H7 (cell line): Measurements from ENCODE around the gene MDM1. TPM values are rescaled to one million over a fixed set of nuclear protein-coding genes. Genes with fewer than 3 reads are reported as not detected.

Experiments
- DNase-seq: peaks from one replicate; pipeline ENCODE4 v3.0.0; 2012
- H3K27me3 ChIP-seq: 2 replicates; pipeline ENCODE4 v1.6.0; 2011; ENCODE audit warnings: mild to moderate bottlenecking, low read length; ENCODE audit not compliant: control insufficient read depth, insufficient read depth
- H3K36me3 ChIP-seq: replicated peaks from 2 replicates; pipeline ENCODE4 v1.5.1; 2011; ENCODE audit warnings: low read length; ENCODE audit not compliant: control insufficient read depth, insufficient read depth
- H3K4me3 ChIP-seq: 2 replicates; pipeline ENCODE4 v1.5.1; 2011; ENCODE audit warnings: low read depth, mild to moderate bottlenecking, control low read depth, low read length, moderate library complexity; ENCODE audit not compliant: insufficient read depth
- total RNA-seq: library from RNA; depleted of rRNA; stranded (reverse); fragments of >200 nt; shearing (Covaris generic); gene quantifications from 2 replicates; pipeline ENCODE4 v1.2.3, GENCODE V29; 2014; rRNA removed

Gene MDM1
- total RNA-seq, 1 experiment from 2014 or later = 7.6 TPM

GRCh38 chr12:68261896-68262295 is 70.3 kb downstream of the MDM1 start:
- no peaks in the 10 kb centered on the region for H3K36me3 ChIP-seq
- no peaks in the 10 kb centered on the region for H3K27me3 ChIP-seq

GRCh38 chr12:68260153-68260552 is 72.0 kb downstream of the MDM1 start:
- DNase-seq = no peak
- no peak overlapping the region for H3K4me3 ChIP-seq
- no peaks in the 10 kb centered on the region for H3K27me3 ChIP-seq
- H3K36me3 ChIP-seq = no peaks in the 10 kb centered on the region

More at GRCh38 chr12:68261896-68262295, 70.3 kb downstream of the MDM1 start:
- DNase-seq = no peak
- H3K4me3 ChIP-seq = no peak overlapping the region

- Histone ChIP-seq H3K4me3 (no peak overlapping the region), H3K27me3 (no peaks in the 10 kb centered on the region)
- no peak for DNase-seq
Measured at GRCh38 chr12:68259318-68259940, 72.7 kb downstream of the MDM1 start.

GRCh38 chr12:68253504-68253903 is 78.7 kb downstream of the MDM1 start, which contains the start of gene IL22:
Gene IL22, minus strand, starts transcription at chr12:68253604. Its CDS starts 156 bp downstream, at chr12:68253448.
- no peaks in the 10 kb centered on the region for H3K36me3 ChIP-seq
- no peak for DNase-seq

More at GRCh38 chr12:68259318-68259940, 72.7 kb downstream of the MDM1 start:
- H3K36me3 ChIP-seq = no peaks in the 10 kb centered on the region

GRCh38 chr12:68252077-68252476 is 80.1 kb downstream of the MDM1 start:
- Histone ChIP-seq H3K4me3 (no peak overlapping the region), H3K27me3 (no peaks in the 10 kb centered on the region), H3K36me3 (no peaks in the 10 kb centered on the region)
- DNase-seq = no peak

More at GRCh38 chr12:68253504-68253903, 78.7 kb downstream of the MDM1 start, which contains the start of gene IL22:
- Histone ChIP-seq H3K27me3 (no peaks in the 10 kb centered on the region), H3K4me3 (no peak within 1 kb of the TSS)

- no peaks in the 10 kb centered on the region for H3K27me3 ChIP-seq
- H3K4me3 ChIP-seq = no peak overlapping the region
- no peak for DNase-seq
- no peaks in the 10 kb centered on the region for H3K36me3 ChIP-seq
Measured at GRCh38 chr12:68250454-68250853, 81.7 kb downstream of the MDM1 start.

- no peaks in the 10 kb centered on the region for H3K27me3 ChIP-seq
- no peaks in the 10 kb centered on the region for H3K36me3 ChIP-seq
- H3K4me3 ChIP-seq = no peak overlapping the region
- DNase-seq = no peak
Measured at GRCh38 chr12:68247785-68248184, 84.4 kb downstream of the MDM1 start.

- Histone ChIP-seq H3K4me3 (no peak overlapping the region), H3K27me3 (no peaks in the 10 kb centered on the region), H3K36me3 (no peaks in the 10 kb centered on the region)
- DNase-seq = no peak
Measured at GRCh38 chr12:68246350-68246749, 85.8 kb downstream of the MDM1 start.

GRCh38 chr12:68245180-68246021 is 86.8 kb downstream of the MDM1 start:
- Histone ChIP-seq H3K27me3 (no peaks in the 10 kb centered on the region), H3K4me3 (no peak overlapping the region), H3K36me3 (no peaks in the 10 kb centered on the region)
- no peak for DNase-seq

Other genes starting within 250 kb of the MDM1 start
- not detected in 2 replicates for gene IFNG, start 172.6 kb downstream of the MDM1 start, total RNA-seq
- gene IL26, start 106.6 kb downstream of the MDM1 start, total RNA-seq = not detected in 2 replicates
- not detected in 2 replicates for gene IL22, start 78.8 kb downstream of the MDM1 start, total RNA-seq